Natural killer cell treated with Interleukin-12 subunit alpha and Interleukin-12 subunit beta and Interleukin-15 and Interleukin-18, amount 100 ng/mL, for 72 hours (primary cell): ENCODE results near the gene ITGBL1. TPM values are rescaled to one million over a fixed set of nuclear protein-coding genes. Genes with fewer than 3 reads are reported as not detected.

Experiments used
- ATAC-seq, 2 donors: fragments of 150-1000 bp; cut with Tn5 transposase in 1 of 2; sonication (Bioruptor Pico), chemical (Tn5 transposase) in 1 of 2; 2 replicates each; pipeline ENCODE4 v1.10.0; 2021
- DNase-seq: peaks from one replicate; pipeline ENCODE4 v3.0.0; 2022; ENCODE audit warnings: low spot score
- H3K27ac Mint-ChIP-seq, 2 donors: 1 replicate in 1 of 2; 2 replicates in 1 of 2; pipeline ENCODE4 v1.8.0; 2022; ENCODE audit warnings: mixed read lengths in 2 of 2, mild to moderate bottlenecking in 1 of 2, moderate library complexity in 1 of 2
- H3K27me3 Mint-ChIP-seq, 2 donors: 1 replicate in 1 of 2; 2 replicates in 1 of 2; pipeline ENCODE4 v1.8.0; 2022; ENCODE audit warnings: mixed read lengths in 2 of 2
- H3K36me3 Mint-ChIP-seq: one replicate; pipeline ENCODE4 v1.8.0; 2022; ENCODE audit warnings: mixed read lengths
- H3K4me1 Mint-ChIP-seq, 2 donors: 1 replicate in 1 of 2; 2 replicates in 1 of 2; pipeline ENCODE4 v1.8.0; 2022; ENCODE audit warnings: low read depth in 2 of 2, mixed read lengths in 2 of 2, mild to moderate bottlenecking in 1 of 2
- H3K4me3 Mint-ChIP-seq: one replicate; pipeline ENCODE4 v1.8.0; 2022; ENCODE audit warnings: mixed read lengths
- H3K9me3 Mint-ChIP-seq: 2 replicates; pipeline ENCODE4 v1.8.0; 2022; ENCODE audit warnings: mixed read lengths
- total RNA-seq, 2 donors: library from RNA; stranded (reverse); gene quantifications; one replicate each; pipeline ENCODE4 v1.2.3, GENCODE V29; 2022

Gene ITGBL1
- total RNA-seq, 2 donors from 2014 or later, result not detected

- Mint-ChIP-seq H3K4me3 (no peak overlapping the region), H3K36me3 (no peaks in the 10 kb centered on the region), H3K9me3 (no peaks in the 10 kb centered on the region), H3K4me1 (no peaks in the 10 kb centered on the region), H3K27ac (no peak overlapping the region), H3K27me3 (no peaks in the 10 kb centered on the region)
- ATAC-seq, result no peak
- no peak for DNase-seq
Measured at GRCh38 chr13:101730420-101731000, 278.0 kb downstream of the ITGBL1 start.

- Mint-ChIP-seq H3K27me3 (no peaks in the 10 kb centered on the region), H3K4me3 (no peak overlapping the region), H3K36me3 (no peaks in the 10 kb centered on the region), H3K4me1 (no peaks in the 10 kb centered on the region), H3K27ac (no peak overlapping the region), H3K9me3 (no peaks in the 10 kb centered on the region)
- DNase-seq (no peak), ATAC-seq (no peak)
Measured at GRCh38 chr13:101736566-101736965, 284.1 kb downstream of the ITGBL1 start.

- no peaks in the 10 kb centered on the region for H3K4me1 Mint-ChIP-seq
- ATAC-seq, result no peak
- H3K27me3 Mint-ChIP-seq, result no peaks in the 10 kb centered on the region
- no peak overlapping the region for H3K4me3 Mint-ChIP-seq
- H3K27ac Mint-ChIP-seq, result no peak overlapping the region
- no peak for DNase-seq
- no peaks in the 10 kb centered on the region for H3K9me3 Mint-ChIP-seq
- no peaks in the 10 kb centered on the region for H3K36me3 Mint-ChIP-seq
Measured at GRCh38 chr13:101738336-101738735, 285.9 kb downstream of the ITGBL1 start.

- no peaks in the 10 kb centered on the region for H3K27me3 Mint-ChIP-seq
- no peaks in the 10 kb centered on the region for H3K4me1 Mint-ChIP-seq
- ATAC-seq (no peak), DNase-seq (no peak)
- no peaks in the 10 kb centered on the region for H3K36me3 Mint-ChIP-seq
- H3K9me3 Mint-ChIP-seq, result no peaks in the 10 kb centered on the region
- H3K27ac Mint-ChIP-seq, result no peak overlapping the region
- H3K4me3 Mint-ChIP-seq, result no peak overlapping the region
Measured at GRCh38 chr13:101739382-101740178, 287.1 kb downstream of the ITGBL1 start.

GRCh38 chr13:101746513-101746912, 294.0 kb downstream of the ITGBL1 start:
- no peaks in the 10 kb centered on the region for H3K4me1 Mint-ChIP-seq
- DNase-seq, result no peak

GRCh38 chr13:101747039-101747438, 294.6 kb downstream of the ITGBL1 start:
- Mint-ChIP-seq H3K9me3 (peaks cover 3% of the 10 kb centered on the region), H3K27ac (no peak overlapping the region), H3K27me3 (peaks cover 4 to 22% of the 10 kb centered on the region in 2 donors), H3K4me1 (no peaks in the 10 kb centered on the region), H3K36me3 (no peaks in the 10 kb centered on the region), H3K4me3 (no peak overlapping the region)
- no peak for DNase-seq
- no peak for ATAC-seq

More at GRCh38 chr13:101746513-101746912, 294.0 kb downstream of the ITGBL1 start:
- Mint-ChIP-seq H3K4me3 (no peak overlapping the region), H3K36me3 (no peaks in the 10 kb centered on the region), H3K27me3 (peaks cover 4 to 22% of the 10 kb centered on the region in 2 donors), H3K9me3 (peaks cover 3% of the 10 kb centered on the region), H3K27ac (no peak overlapping the region)
- no peak for ATAC-seq

- H3K27ac Mint-ChIP-seq, result no peak overlapping the region
- DNase-seq (no peak), ATAC-seq (no peak)
- H3K4me1 Mint-ChIP-seq, result no peaks in the 10 kb centered on the region
- H3K4me3 Mint-ChIP-seq, result no peak overlapping the region
- H3K36me3 Mint-ChIP-seq, result no peaks in the 10 kb centered on the region
- peaks cover 4 to 22% of the 10 kb centered on the region in 2 donors for H3K27me3 Mint-ChIP-seq
- peaks cover 3% of the 10 kb centered on the region for H3K9me3 Mint-ChIP-seq
Measured at GRCh38 chr13:101749584-101749983, 297.1 kb downstream of the ITGBL1 start.

- no peak for ATAC-seq
- H3K9me3 Mint-ChIP-seq, result no peaks in the 10 kb centered on the region
- H3K27me3 Mint-ChIP-seq, result peaks cover 4 to 13% of the 10 kb centered on the region in 2 donors
- H3K27ac Mint-ChIP-seq, result no peak overlapping the region
- no peaks in the 10 kb centered on the region for H3K4me1 Mint-ChIP-seq
- no peak overlapping the region for H3K4me3 Mint-ChIP-seq
- DNase-seq, result no peak
- H3K36me3 Mint-ChIP-seq, result no peaks in the 10 kb centered on the region
Measured at GRCh38 chr13:101751488-101751887, 299.0 kb downstream of the ITGBL1 start.

GRCh38 chr13:101752432-101752831, 300.0 kb downstream of the ITGBL1 start:
- ATAC-seq (no peak), DNase-seq (no peak)
- Mint-ChIP-seq H3K36me3 (no peaks in the 10 kb centered on the region), H3K27me3 (peaks cover 4 to 13% of the 10 kb centered on the region in 2 donors), H3K4me3 (no peak overlapping the region), H3K27ac (no peak overlapping the region), H3K4me1 (no peaks in the 10 kb centered on the region), H3K9me3 (no peaks in the 10 kb centered on the region)

- H3K27ac Mint-ChIP-seq, result no peak overlapping the region
- H3K4me3 Mint-ChIP-seq, result no peak overlapping the region
- DNase-seq (no peak), ATAC-seq (no peak)
- H3K36me3 Mint-ChIP-seq, result no peaks in the 10 kb centered on the region
- peaks cover 4 to 14% of the 10 kb centered on the region in 2 donors for H3K27me3 Mint-ChIP-seq
- H3K9me3 Mint-ChIP-seq, result no peaks in the 10 kb centered on the region
- H3K4me1 Mint-ChIP-seq, result no peaks in the 10 kb centered on the region
Measured at GRCh38 chr13:101755228-101755887, 302.9 kb downstream of the ITGBL1 start.

GRCh38 chr13:101757446-101758039, 305.1 kb downstream of the ITGBL1 start:
- DNase-seq (no peak), ATAC-seq (no peak)
- Mint-ChIP-seq H3K27me3 (peaks cover 0 to 16% of the 10 kb centered on the region in 2 donors), H3K27ac (no peak overlapping the region), H3K4me1 (no peaks in the 10 kb centered on the region), H3K4me3 (no peak overlapping the region), H3K9me3 (no peaks in the 10 kb centered on the region), H3K36me3 (no peaks in the 10 kb centered on the region)

GRCh38 chr13:101763191-101763590, 310.7 kb downstream of the ITGBL1 start:
- ATAC-seq, result no peak
- H3K27ac Mint-ChIP-seq, result no peak overlapping the region
- no peak for DNase-seq
- H3K36me3 Mint-ChIP-seq, result no peaks in the 10 kb centered on the region
- no peaks in the 10 kb centered on the region for H3K4me1 Mint-ChIP-seq
- H3K4me3 Mint-ChIP-seq, result no peak overlapping the region
- peaks cover 3% of the 10 kb centered on the region for H3K9me3 Mint-ChIP-seq
- H3K27me3 Mint-ChIP-seq, result peaks cover 2 to 32% of the 10 kb centered on the region in 2 donors
